A673 (cell line): ENCODE results near the gene MLST8.

Source experiments
- EZH2 ChIP-seq: fragments of 200-600 bp; sonication (generic); IDR thresholded peaks from 2 replicates; pipeline ENCODE4 v1.6.1; 2017; ENCODE audit warnings: borderline replicate concordance, low read depth, mild to moderate bottlenecking, mixed read lengths, antibody characterized with exemption, low read length; ENCODE audit not compliant: poor library complexity, severe bottlenecking
- TF ChIP-seq, protein P1 (sequence below): fragments of 300-800, 200-600 bp; sonication (generic); conservative IDR thresholded peaks from 2 replicates; pipeline ENCODE4 v1.5.1; 2017; ENCODE audit warnings: low read depth, mild to moderate bottlenecking, antibody characterized with exemption, low read length, moderate library complexity, mixed read lengths

DNA sequence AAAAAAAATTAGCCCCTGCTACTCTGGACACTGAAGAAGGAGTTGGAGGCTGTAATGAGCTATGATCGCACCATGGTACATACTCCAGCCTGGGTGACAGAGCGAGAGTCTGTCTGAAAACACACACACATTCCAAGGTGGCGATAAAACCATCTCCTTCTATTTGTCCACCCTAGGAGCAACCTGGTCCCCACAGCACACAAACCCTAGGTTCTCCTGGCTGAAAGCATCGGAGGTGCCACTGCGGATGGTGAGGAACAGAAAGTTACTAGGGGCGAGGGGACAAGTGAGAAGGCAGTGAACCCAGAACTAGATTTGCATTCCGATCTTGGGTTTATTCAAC is 47.5 kb downstream of the MLST8 start:
- TF ChIP-seq, protein P1, sequence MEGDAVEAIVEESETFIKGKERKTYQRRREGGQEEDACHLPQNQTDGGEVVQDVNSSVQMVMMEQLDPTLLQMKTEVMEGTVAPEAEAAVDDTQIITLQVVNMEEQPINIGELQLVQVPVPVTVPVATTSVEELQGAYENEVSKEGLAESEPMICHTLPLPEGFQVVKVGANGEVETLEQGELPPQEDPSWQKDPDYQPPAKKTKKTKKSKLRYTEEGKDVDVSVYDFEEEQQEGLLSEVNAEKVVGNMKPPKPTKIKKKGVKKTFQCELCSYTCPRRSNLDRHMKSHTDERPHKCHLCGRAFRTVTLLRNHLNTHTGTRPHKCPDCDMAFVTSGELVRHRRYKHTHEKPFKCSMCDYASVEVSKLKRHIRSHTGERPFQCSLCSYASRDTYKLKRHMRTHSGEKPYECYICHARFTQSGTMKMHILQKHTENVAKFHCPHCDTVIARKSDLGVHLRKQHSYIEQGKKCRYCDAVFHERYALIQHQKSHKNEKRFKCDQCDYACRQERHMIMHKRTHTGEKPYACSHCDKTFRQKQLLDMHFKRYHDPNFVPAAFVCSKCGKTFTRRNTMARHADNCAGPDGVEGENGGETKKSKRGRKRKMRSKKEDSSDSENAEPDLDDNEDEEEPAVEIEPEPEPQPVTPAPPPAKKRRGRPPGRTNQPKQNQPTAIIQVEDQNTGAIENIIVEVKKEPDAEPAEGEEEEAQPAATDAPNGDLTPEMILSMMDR = no peak
- no peak for TF ChIP-seq EZH2
